ENCODE results near the gene SYT1.
A peak's percentile ranks its signal among the peaks of the same experiment; 100 is the strongest.

- TF ChIP-seq, protein P1, sequence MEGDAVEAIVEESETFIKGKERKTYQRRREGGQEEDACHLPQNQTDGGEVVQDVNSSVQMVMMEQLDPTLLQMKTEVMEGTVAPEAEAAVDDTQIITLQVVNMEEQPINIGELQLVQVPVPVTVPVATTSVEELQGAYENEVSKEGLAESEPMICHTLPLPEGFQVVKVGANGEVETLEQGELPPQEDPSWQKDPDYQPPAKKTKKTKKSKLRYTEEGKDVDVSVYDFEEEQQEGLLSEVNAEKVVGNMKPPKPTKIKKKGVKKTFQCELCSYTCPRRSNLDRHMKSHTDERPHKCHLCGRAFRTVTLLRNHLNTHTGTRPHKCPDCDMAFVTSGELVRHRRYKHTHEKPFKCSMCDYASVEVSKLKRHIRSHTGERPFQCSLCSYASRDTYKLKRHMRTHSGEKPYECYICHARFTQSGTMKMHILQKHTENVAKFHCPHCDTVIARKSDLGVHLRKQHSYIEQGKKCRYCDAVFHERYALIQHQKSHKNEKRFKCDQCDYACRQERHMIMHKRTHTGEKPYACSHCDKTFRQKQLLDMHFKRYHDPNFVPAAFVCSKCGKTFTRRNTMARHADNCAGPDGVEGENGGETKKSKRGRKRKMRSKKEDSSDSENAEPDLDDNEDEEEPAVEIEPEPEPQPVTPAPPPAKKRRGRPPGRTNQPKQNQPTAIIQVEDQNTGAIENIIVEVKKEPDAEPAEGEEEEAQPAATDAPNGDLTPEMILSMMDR (IDR thresholded peaks at IDR 0.05; ENCODE audit: insufficient read depth, low read length, poor library complexity, severe bottlenecking) = peak; percentile 78
- no peak for TF ChIP-seq EZH2phosphoT487 (conservative IDR thresholded peaks at IDR 0.05; ENCODE audit: low read length)
These were observed 509.4 kb downstream of the SYT1 start for GRCh38 chr12:79373896-79374499.
